Fibroblast of lung (primary cell): Measurements from ENCODE around the gene HCFC1.

ENCODE experiments used
- EZH2 ChIP-seq: IDR thresholded peaks from 2 replicates; pipeline ENCODE4 v1.5.1; 2012; ENCODE audit warnings: low read length, control low read depth, mild to moderate bottlenecking; ENCODE audit errors: missing control alignments
- TF ChIP-seq, protein P1 (sequence below), 2 donors: IDR thresholded peaks in 1 of 2; conservative IDR thresholded peaks in 1 of 2; 1 replicate in 1 of 2; 2 replicates in 1 of 2; pipeline ENCODE4 v1.5.1; 2011 to 2012; ENCODE audit warnings: low read length in 2 of 2, control low read depth in 1 of 2, inconsistent platforms in 1 of 2, low read depth in 1 of 2, mild to moderate bottlenecking in 1 of 2

DNA sequence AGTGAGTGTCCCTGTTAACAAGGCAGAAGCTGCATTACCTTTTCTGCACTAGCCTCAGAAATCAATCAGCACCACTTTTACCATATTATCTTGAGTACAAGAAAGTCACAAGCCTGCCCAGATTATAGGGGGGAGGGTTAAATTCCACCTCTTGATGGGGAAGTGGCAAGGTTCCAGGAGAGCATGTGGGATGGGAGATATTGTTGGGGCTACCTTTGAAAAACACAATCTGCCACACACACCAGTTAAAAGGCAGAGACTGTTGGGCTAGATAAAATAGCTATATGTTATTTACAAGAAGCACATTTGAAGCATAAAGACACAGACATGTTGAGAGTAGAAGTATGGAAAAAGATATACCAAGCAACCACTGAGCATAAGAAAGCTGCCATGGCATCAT lies 73.7 kb downstream of the HCFC1 start:
- TF ChIP-seq EZH2: no peak
- TF ChIP-seq, protein P1, sequence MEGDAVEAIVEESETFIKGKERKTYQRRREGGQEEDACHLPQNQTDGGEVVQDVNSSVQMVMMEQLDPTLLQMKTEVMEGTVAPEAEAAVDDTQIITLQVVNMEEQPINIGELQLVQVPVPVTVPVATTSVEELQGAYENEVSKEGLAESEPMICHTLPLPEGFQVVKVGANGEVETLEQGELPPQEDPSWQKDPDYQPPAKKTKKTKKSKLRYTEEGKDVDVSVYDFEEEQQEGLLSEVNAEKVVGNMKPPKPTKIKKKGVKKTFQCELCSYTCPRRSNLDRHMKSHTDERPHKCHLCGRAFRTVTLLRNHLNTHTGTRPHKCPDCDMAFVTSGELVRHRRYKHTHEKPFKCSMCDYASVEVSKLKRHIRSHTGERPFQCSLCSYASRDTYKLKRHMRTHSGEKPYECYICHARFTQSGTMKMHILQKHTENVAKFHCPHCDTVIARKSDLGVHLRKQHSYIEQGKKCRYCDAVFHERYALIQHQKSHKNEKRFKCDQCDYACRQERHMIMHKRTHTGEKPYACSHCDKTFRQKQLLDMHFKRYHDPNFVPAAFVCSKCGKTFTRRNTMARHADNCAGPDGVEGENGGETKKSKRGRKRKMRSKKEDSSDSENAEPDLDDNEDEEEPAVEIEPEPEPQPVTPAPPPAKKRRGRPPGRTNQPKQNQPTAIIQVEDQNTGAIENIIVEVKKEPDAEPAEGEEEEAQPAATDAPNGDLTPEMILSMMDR (conservative IDR thresholded peaks at IDR 0.05 in 1 of 2, IDR thresholded peaks at IDR 0.05 in 1 of 2; ENCODE audit: low read depth in 1 of 2, low read length in 2 of 2): no peak
